GM21786 (cell line): ENCODE measurements around the gene MIPOL1.
"Not testable (repeated sequence)": the region's sequence is repeated elsewhere in the genome, so short reads cannot be mapped to it uniquely, and the experiment has no call there.

Experiments used
- ATAC-seq: cut with Tn5 transposase; IDR thresholded peaks from one replicate; pipeline ENCODE4 v1.9.1; 2021; ENCODE audit not compliant: unreplicated experiment

The MIPOL1 gene

GRCh38 chr14:37384870-37385596, 187.3 kb downstream of the MIPOL1 start:
- ATAC-seq, result no peak

GRCh38 chr14:37397157-37397940, 199.6 kb downstream of the MIPOL1 start:
- ATAC-seq, result not testable (repeated sequence)

- ATAC-seq, result no peak
Measured at GRCh38 chr14:37397941-37398215, 200.1 kb downstream of the MIPOL1 start.

GRCh38 chr14:37399517-37399916, 201.8 kb downstream of the MIPOL1 start:
- ATAC-seq, result no peak

GRCh38 chr14:37401093-37401492, 203.4 kb downstream of the MIPOL1 start:
- ATAC-seq, result no peak

GRCh38 chr14:37403626-37404025, 205.9 kb downstream of the MIPOL1 start:
- no peak for ATAC-seq

GRCh38 chr14:37406095-37406494, 208.4 kb downstream of the MIPOL1 start:
- no peak for ATAC-seq

GRCh38 chr14:37411079-37411735, 213.5 kb downstream of the MIPOL1 start:
- no peak for ATAC-seq

GRCh38 chr14:37413050-37413449, 215.3 kb downstream of the MIPOL1 start:
- no peak for ATAC-seq

- ATAC-seq, result no peak
Measured at GRCh38 chr14:37413504-37414003, 215.8 kb downstream of the MIPOL1 start.

GRCh38 chr14:37416264-37416663, 218.5 kb downstream of the MIPOL1 start:
- ATAC-seq, result no peak

- no peak for ATAC-seq
Measured at GRCh38 chr14:37417151-37417550, 219.4 kb downstream of the MIPOL1 start.

GRCh38 chr14:37417833-37418232, 220.1 kb downstream of the MIPOL1 start:
- no peak for ATAC-seq

GRCh38 chr14:37420622-37421021, 222.9 kb downstream of the MIPOL1 start:
- ATAC-seq, result no peak

- no peak for ATAC-seq
Measured at GRCh38 chr14:37422319-37422718, 224.6 kb downstream of the MIPOL1 start.

GRCh38 chr14:37422748-37423147, 225.0 kb downstream of the MIPOL1 start:
- no peak for ATAC-seq

- ATAC-seq, result no peak
Measured at GRCh38 chr14:37428954-37429353, 231.2 kb downstream of the MIPOL1 start.

GRCh38 chr14:37429618-37430017, 231.9 kb downstream of the MIPOL1 start:
- no peak for ATAC-seq

GRCh38 chr14:37434867-37435266, 237.1 kb downstream of the MIPOL1 start:
- no peak for ATAC-seq

GRCh38 chr14:37436519-37436918, 238.8 kb downstream of the MIPOL1 start:
- ATAC-seq, result no peak

- no peak for ATAC-seq
Measured at GRCh38 chr14:37437490-37437889, 239.8 kb downstream of the MIPOL1 start.

GRCh38 chr14:37438444-37438843, 240.7 kb downstream of the MIPOL1 start:
- ATAC-seq, result no peak
